GM13977 (cell line): Measurements from ENCODE around the gene BCAR1.

ENCODE experiments used
- DNase-seq: peaks from one replicate; pipeline ENCODE4 v3.0.0; 2012; ENCODE audit warnings: low spot score
- in situ Hi-C: fragments of 300-500 bp; cut with MboI; formaldehyde crosslinking; loops from one replicate; pipeline ENCODE4 v1.12.0; 2022; ENCODE audit warnings: low sequenced_read_pairs, low pct_unique_long_range_greater_than_20kb, mixed read lengths, inconsistent platforms; ENCODE audit not compliant: unreplicated experiment
- TF ChIP-seq, protein P1 (sequence below): IDR thresholded peaks from 2 replicates; pipeline ENCODE4 v1.5.1; 2012; ENCODE audit warnings: mild to moderate bottlenecking, control low read depth; ENCODE audit not compliant: insufficient read depth; ENCODE audit errors: extremely low read depth, missing control alignments

The BCAR1 gene

DNA sequence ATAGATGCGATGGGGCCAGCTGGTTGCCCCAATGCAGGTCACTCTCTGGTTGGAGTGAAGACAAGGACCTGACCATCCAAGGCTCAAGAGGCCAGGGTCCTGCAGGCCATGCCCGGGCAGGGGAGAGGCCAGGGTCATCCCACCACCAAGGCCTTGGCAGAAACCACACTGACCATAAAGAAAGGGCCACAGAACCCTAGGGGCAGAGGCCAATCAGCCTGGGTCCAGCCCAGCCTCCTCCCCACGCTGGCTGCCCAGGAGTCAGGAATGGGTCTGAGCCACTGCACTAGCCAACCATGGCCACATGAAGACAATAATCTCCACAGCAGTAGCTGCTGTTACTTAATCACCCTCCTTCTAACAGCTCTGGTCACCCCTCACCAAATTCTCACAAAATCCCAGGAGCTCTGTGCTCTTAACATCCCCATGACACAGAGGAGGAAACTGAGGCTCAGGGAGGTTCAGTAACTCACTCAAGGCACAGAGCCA, 10.2 kb upstream of the BCAR1 start:
- DNase-seq = no peak
- in situ Hi-C loops = no loop called here
- TF ChIP-seq, protein P1, sequence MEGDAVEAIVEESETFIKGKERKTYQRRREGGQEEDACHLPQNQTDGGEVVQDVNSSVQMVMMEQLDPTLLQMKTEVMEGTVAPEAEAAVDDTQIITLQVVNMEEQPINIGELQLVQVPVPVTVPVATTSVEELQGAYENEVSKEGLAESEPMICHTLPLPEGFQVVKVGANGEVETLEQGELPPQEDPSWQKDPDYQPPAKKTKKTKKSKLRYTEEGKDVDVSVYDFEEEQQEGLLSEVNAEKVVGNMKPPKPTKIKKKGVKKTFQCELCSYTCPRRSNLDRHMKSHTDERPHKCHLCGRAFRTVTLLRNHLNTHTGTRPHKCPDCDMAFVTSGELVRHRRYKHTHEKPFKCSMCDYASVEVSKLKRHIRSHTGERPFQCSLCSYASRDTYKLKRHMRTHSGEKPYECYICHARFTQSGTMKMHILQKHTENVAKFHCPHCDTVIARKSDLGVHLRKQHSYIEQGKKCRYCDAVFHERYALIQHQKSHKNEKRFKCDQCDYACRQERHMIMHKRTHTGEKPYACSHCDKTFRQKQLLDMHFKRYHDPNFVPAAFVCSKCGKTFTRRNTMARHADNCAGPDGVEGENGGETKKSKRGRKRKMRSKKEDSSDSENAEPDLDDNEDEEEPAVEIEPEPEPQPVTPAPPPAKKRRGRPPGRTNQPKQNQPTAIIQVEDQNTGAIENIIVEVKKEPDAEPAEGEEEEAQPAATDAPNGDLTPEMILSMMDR = no peak

DNA sequence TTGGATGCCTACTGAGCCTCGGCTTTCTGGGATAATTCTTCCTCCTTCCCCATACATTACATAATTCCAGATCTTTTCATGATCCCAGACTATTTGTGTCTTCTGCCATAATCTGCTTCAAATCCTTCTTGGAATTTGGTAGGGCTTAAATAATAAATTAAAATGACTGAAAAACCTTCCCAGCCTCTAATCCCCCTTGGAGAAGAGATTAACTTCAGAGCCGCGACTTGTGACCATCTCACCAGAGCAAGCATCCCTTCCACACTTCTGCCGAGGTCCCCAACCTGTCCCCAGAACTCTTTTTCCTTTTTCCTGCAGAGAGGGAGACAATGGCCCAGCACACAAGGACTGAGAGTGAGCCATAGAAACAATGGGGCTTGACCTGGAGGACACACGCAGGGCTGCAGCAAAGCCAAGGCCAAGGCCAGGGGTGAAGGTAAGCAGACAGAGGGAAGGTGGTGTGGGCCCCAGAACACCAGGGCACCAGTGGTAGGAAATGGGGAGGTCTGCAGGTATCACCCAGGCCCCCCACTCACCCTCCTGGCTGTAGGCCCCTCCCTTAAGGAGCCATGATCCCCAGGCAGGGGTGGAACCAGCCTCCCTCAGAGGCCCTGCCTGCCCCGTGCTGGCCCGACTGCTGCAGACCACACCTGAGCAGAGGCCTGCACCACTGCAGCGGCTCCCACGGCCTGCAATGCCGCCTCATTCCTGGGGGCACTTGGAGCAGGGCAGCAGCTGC, 9.6 kb upstream of the BCAR1 start:
- in situ Hi-C loops = no loop called here
- TF ChIP-seq, protein P1 = no peak
- no peak for DNase-seq

DNA sequence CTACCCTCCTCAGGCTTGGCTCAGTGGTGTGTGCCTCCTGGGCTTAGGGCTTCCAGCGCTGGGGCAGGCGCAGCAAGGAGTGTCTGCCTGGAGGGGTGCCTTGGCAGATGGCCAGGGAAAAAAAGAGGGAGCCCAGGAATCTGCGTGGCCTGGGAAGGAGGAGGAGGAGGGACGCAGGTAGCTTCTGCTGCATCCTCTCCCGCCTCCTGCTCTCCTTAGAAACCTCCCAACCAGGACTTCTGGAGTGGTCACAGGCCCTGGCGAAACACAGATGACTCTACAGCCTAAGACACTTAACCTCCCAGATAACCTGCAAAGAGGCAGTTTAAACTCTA, 7.3 kb upstream of the BCAR1 start:
- no peak for DNase-seq
- TF ChIP-seq, protein P1 = no peak
- in situ Hi-C loops = no loop called here

DNA sequence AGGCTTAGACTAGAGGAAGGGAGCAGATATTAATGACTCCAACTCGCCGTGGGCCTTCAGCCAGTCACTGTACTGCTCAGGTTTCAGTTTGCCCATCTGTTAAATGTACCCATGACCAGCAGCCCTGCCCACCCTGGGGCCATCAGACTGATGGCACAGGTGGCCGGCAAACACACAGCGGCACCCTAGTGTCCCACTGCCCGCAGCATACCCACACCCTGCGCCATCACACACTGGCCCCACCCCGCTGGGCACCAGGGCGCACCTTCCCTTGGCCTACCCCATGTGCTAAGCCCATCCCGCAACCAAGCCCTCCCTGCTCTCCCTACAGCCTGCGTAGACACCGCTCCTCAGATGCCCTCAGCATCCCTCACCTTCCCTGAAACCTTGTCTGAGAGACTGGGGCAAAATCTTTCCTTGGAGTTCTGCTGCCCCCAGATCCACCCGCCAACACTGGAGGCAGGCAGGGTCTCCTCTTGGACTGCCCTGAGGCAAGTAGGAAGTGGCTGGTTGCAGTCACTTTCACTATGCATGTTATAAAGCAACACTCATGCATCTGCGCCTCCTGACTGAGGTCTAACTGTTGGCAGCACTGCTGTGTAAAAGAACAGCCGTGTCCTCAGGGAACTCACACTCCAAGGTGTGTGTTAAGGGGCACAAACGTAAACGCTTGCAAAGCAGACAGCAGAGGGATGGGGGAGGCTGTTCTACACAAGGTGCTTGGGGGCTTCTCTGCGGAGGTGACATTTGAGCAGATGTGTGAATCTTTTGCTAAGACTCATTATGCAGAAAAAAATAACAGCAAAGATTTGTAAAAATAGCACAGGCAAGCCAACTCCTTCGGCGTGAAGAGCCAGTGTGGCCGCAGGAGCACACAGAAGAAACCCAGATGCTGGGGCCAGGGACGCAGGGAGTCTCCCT, 6.7 kb upstream of the BCAR1 start:
- DNase-seq = no peak
- TF ChIP-seq, protein P1 = no peak
- in situ Hi-C loops = no loop called here

DNA sequence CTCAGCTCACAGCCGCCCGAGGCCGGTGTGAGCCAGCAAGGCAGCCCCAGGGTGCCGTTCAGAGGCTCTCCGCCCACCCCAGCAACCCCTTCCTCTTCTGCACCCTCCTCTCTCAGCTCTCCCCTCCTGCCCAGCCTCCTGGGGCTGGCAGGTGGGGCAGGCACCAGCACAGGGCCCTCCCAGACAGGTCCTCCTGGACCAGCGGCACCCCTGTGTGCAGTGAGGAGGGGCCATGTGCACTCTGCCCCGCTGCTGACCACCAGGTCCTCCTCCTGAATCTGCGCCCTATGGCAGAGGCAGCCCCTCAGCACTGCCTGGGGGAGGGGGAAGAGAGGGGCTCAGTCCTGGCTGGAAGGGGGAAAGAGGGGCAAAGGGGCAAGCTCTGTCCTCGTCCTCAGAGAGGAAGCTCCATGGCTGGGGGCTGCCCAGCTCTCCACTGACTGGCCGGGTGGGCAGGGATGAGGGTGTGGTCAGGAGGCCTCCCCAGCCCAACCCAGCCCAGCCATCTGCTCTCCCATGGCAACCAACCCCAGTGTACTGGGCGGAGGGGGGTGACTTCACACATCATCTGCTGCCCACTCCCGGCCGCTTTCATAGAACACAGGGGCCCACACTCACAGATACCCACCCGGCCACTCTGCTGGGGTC, 5.4 kb upstream of the BCAR1 start:
- TF ChIP-seq, protein P1 = no peak
- in situ Hi-C loops = no loop called here
- DNase-seq = no peak

DNA sequence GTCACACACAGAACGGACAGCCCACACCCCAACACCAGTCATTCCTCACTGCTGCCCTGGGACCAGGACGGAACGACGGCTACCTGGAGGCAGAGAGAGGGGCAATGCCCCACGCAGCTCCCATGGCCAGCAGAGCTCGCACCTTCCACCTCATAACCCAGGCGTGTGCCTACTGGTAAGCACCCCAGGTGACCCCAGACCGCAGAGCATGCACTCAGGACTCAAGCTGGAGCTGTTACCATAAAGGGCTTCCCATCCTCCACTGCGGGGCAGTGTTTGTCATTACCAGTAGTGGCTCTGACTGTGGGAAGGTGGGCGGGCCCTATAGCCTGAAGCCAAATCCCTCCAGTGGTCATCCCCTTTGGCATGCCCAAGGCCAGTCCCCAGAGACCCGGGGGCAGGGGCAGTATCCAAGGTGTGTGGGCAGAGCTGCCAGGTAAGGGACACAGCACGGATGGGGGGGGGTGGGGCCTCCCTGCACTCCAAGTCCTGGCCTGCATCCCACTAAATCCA, 4.7 kb upstream of the BCAR1 start:
- DNase-seq = no peak
- TF ChIP-seq, protein P1 = no peak
- in situ Hi-C loops = no loop called here
